NCI-H2081 treated with DMSO at 0.1 percent for 48 hours (cell line): ENCODE results near the gene TRIO.
A peak's percentile ranks its signal among the peaks of the same experiment; 100 is the strongest.
"Not testable (repeated sequence)": the region's sequence is repeated elsewhere in the genome, so short reads cannot be mapped to it uniquely, and the experiment has no call there.

Experiments
- DNase-seq: peaks from one replicate; lab custom pipeline; 2025; lab: John Stamatoyannopoulos, UW

The TRIO gene

DNA sequence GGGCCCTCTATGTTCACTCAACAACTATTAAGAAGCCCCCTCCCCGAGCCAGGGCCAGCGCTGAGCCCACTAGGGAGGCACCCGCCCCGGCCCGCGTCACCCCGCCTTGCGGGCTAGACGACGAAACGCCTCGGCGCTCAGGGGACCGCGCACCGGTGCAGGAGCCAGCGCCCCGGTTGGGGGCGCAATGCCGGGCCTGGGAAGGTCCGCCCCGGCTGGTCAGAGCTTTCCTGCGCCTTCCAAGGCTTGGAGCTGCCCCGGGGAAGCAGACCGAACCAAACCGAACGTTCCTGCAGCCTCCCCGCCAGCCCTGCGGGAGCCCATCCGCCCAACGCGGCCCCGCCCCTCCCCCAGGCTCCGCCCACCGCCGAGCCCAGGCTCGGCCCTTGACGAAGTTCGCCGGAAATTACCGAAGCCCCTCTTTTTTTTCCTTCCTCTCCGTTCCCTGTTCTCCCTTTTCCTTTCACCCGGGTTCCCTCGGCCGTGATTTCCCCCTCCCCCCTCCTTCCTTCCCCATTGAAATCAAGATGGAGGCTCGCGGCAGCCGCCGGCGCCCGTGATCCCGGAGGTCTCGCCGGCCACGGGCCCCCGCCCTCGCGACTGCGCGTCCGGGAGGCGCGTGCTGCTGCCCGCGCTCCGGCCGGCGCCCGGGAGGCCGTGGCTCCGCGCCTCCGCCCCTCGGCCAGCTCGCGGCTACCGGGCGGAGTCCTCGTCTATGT, at the start of gene TRIO:
Gene TRIO, plus strand, starts transcription at position 516 of the 719 bp plus-strand sequence. CDS start 384 bp downstream, outside the sequence.
- peak; percentile 77 for DNase-seq

DNA sequence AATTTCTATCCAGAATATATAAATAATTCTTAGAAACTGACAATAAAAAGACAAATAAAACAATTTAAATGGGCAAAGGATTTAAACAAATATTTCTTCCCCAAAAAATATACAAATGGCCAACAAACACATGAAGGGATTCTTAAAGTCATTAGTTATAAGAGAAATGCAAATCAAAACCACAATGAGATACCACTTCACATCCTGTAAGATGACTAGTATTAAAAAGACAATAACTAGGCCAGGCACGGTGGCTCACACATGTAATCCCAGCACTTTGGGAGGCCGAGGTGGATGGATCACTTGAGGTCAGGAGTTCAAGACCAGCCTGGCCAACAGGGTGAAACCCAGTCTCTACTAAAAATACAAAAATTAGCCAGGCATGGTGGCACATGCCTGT, 45.8 kb upstream of the TRIO start:
- not testable (repeated sequence) for DNase-seq

DNA sequence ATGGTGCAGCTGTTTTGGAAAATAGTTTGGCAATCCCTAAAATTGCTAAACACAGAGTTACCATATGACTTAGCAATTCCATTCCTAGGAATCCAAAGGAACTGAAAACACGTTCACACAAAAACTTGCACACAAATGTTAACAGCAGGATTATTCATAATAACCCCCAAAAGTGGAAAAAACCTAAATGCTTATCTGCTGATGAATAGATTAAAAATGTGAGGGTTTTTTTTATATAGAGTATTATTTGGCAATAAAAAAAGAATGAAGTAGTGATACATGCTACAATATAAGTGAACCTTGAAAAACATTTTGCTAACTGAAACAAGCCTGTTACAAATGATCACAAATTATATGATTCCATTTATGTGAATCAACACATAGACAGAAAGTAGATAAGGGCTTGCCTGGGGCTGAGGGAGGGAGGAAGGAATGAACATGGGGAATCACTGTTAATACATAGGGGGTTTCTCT, 45.1 kb upstream of the TRIO start:
- no peak for DNase-seq

DNA sequence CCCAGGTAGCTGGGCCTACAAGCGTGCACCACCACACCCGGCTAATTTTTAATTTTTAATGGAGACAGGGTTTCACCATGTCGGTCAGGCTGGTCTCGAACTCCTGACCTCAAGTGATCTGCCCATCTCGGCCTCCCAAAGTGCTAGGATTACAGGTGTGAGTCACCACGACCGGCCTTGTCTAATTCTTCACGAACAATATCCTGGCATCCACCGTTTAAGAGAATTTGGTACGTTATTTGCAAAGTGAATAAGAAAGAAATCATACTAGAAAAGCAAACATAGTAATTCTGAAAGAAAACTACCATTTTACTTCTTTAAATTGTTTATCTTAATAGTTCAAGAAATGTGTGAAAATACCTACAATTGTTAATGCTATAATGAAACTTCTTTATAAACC, 42.9 kb upstream of the TRIO start:
- DNase-seq, result no peak

DNA sequence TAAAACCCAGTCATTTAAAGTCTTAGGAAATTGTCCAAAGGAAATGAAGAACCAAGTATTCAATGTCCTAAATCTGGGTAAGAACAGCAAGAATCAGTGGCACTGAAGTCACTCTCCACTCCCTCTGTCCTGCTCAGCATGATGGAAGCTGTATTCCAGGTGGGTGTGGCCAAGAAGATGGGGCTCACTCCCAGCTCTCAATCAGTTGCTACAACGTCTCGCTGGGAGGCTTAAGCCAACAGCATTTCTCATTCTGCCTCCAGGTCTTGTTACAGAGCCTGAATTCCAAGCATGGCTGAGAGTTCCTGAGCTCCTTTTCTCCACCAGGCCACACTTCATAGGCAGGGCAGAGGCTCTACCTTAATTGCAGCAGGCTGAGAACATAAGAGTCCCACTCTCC, 41.2 kb upstream of the TRIO start:
- DNase-seq, result no peak

DNA sequence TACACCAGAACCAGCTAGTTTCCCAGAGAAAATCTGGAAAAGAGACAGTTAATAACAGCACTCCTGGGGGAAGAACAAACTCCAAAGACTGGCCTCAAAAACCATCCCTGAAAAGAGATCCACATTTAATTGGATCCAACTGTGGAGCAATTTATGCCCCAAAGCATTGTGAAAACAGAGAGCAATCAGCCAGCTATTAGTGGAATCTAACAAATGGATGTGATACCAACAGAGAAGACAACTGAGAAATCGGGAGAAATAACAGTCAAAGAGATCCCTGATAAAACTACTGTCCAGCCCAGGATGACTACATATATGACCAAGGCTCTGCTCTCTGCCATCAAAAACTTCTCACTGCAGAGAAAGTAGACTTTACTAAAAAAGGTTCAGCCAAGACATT, 40.5 kb upstream of the TRIO start:
- no peak for DNase-seq

DNA sequence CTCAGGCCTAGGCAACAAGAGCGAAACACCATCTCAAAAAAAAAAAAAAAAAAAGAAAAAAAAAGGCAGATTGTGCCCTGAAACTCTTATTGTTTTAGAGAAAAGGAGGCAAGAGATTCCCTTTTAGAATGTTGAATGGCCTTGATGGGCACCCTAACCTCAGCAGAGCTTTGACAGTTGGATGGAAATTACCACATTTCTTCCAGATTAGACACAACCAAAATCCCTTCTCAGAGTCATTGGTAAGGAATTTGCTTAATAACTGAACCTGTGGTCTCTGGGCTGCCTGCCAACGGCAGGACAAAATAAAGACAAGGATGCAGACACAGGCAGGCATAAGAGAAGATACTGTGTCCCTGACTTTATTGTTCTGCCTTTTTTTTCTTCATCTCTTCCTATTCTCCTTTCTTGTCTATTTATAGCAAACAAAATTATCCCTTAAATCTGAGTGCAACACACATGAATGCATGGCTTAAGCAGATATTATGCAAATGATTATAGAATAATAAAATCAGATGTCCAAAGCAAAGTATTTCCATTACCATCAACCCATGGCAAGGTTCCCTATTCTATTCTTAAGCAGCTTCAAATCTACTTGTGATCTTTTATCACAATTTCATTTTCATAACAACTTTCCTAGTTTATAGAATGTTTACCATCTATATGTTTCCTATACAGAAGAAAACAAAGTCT, 37.3 kb upstream of the TRIO start:
- DNase-seq, result no peak

DNA sequence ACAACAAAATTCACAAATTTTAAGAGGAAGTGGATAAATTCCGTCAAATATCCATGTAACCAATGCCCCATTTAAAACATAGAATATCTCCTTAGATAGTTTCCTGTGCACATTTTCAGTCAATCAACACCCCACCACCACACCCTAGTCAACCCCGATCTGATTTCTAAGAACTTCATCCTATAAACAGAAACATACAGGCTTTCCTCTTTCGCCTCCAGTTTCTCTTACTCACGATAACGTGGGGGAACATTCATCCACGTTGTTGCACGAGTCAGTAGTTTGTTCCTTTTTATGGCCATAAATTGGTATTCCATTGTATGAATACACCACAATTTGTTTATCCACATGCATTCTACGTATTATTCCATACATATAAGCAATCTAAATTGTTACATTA, 35.6 kb upstream of the TRIO start:
- DNase-seq, result no peak

DNA sequence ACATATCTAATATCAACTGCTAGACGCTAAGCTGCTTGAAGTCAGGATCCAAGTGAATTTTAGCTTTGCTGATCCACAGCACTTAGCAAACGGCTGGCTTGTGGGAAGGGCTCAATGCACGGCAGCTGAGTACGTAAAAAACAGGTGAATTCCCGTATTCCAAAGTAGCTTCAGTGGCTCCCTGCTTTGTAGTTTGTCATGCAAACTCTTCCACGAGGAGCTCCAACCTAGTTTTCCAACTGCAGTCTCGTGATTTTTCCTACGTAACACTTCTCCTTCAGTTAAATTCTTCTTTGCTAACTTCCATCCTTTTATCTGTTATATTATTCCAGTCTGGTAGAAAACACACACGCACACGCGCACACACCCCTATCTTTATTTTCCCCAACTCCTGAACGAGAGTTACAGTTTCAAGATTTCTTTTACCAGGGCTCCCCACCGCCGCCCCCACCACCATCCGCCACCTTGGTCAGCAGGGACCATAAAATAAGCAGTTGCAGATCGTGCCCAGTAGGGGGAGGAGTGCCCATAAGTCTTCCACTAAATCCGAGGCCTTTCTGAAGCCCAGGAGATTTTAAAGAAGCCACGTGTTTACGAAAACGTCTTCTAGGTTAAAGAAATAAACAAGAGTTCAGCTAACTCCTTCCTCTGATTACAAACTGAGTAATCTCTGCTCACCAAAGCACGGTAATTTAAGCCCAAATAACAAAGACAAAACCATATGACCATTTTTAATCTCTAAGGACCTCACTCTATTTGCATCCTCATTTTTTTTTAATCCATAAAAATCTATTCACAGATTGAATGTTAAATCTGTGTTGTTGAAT, 34.8 kb upstream of the TRIO start:
- peak; percentile 29 for DNase-seq

DNA sequence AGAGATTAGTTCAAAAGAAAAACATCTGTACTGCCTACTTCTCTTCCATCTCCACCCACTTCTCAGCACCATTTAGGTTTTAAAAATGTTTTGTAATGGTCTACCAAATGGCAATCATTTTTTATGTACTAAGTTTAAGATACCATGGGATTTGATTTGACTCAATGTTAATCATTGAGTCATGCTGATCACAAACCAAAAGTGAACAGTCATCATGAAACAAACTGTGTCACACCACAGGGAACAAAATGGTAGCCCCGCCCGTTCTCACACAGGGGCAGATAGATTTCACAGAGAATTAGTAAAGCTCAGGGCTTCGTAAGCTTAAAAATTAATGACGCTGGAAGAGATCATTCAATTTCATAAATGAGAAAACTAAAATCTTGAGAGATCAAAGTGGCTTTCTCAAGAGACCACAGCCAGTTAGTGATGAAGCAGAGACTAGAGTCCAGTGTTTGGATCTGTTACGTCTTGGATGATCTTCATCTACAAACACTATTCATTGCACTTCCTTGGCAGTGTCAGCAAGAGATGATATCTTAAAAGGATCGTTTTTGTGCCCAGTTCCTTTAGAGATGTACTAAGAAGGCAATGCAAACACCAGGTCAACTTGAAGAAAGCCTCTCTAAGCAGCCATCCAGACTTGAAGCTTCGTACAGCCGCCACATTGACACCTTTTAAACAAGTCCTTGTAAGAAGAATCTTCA, 33.9 kb upstream of the TRIO start:
- no peak for DNase-seq

DNA sequence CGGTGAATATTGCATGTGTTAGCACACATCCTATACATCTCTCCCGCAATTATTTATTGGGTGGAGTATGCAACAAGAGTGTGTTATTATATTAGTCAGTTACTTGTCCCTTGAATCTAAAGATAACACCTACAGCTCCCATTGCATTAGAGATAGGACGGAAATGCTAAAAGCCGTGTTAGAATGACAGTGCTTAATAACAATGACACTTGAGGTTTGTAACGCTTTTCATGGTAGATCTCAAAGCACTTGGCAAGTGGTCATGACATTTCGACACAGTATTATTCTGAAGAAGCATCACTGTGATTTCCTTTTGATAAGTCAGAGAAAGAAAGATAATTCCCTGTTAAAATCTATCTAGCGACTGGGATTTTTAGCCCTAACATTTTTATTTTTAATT, 33.4 kb upstream of the TRIO start:
- no peak for DNase-seq

DNA sequence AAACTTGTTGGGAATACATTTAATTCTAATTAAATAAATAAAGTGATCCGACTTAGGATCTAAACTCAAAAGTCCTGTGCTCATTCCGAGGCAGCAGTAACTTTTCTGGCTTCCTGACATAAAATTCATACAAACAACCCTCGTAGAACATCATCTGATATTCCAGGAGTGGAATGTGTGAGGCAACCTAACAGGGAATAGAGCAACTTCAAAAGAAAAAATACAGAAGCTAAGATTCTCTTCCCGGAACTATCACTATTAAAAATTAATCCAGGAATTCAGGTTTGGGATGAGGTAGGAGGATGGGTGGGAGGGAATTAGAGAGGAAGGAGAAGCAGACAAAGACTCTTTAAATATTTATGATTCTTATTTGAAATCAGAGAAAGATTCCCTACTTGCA, 32.9 kb upstream of the TRIO start:
- DNase-seq, result no peak

DNA sequence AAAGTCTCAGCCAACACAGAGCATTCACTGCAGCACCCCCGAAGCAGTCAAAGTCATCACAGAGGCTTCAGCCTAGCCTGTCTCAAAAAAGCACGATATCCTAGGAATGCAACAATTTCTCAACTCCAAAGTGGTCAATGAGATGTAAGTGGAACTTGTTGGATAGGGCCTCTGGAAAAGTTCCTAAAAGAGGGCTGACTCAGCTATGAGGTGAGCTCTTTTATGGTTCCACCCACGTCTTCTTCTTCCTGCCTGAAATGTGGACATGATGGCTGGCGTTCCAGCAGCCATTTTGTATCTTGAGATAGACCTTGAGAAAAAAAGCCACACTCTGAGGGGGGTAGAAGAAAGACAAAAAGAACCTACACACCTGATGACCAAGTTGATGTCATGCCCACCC, 32.5 kb upstream of the TRIO start:
- no peak for DNase-seq

DNA sequence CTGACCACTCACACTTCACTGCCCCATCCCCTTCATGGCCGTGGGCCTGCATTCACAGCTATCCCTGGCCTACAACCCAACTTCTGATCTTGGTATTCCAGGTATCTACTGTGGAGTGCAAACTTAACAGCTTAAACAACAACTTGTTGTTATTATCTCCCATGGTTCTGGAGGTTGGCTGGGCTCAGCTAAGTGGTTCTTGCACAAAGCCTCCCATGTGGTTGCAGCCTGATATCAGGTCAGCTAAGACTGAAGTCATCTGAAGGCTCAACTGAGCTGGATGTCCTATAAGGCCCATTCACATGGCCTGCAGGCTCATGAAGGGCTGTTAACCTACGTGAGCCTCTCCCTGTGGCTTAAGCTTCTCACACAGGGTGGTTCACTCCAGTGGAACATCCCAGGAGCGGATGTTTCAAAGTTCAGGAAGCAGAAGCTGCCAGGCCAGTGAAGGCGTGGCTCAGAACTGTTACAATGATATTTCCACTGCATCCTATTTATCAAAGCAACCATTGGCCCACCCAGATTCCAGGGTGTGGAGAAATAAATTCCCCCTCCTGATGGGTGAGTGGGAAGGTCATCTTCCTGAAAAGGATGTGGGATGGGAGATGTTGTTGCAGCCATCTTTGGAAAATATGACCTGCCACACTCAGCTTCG, 30.0 kb upstream of the TRIO start:
- DNase-seq, result no peak

DNA sequence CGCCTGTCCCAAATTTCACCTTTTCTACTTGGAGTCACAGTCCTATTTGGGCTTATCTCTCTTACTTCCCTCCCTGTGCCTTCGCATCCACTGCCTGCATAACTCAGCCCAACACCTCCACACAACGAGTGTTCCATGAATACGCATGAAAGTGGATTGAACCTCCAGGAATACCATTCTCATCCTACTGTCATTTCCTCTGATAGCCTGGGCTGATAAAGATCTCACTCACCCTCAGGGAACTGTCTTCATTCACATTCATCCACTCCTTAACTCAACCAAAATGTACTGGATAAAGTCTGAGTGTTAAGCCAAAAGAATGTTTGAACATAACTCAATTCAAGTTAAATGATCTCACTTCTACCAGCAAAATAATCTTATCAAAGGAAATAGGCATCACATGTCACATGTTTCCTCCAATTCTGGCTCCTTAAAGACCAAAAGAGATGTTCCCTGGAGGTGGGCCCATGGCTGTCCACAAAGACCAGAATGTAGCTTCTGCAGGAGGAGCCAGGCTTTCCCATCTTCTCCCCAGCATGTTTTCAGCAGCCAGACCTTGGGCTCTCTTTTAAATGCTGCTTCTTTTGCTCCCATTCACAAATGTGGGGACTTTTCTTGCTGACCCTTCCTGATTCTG, 28.4 kb upstream of the TRIO start:
- no peak for DNase-seq

DNA sequence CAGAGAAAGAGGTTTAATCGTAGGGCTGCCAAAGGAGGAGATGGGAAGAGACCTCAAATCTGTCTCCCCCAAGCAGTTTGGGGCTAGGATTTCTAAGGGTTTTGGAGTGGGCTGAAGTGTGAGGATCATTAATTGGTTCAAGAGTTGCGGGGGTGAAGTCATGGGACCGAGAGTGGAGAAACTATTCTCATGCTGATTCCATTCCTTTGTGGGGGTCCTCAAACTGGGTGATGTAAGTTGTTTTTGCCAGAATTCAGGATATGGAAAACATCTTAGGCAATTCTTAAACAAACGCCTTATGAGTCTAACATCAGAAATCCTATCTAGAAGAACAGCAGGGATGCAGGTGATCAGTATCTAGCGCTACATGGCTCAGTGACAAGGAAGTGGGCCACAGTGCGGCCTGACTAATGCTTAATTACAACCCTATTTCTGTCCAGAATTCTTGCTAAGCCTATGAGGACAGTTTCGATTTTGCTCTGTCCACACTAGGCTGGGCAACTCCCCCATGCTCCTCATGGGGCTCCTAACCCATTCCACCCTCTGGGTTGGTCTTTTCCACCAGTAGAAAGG, 27.7 kb upstream of the TRIO start:
- no peak for DNase-seq

DNA sequence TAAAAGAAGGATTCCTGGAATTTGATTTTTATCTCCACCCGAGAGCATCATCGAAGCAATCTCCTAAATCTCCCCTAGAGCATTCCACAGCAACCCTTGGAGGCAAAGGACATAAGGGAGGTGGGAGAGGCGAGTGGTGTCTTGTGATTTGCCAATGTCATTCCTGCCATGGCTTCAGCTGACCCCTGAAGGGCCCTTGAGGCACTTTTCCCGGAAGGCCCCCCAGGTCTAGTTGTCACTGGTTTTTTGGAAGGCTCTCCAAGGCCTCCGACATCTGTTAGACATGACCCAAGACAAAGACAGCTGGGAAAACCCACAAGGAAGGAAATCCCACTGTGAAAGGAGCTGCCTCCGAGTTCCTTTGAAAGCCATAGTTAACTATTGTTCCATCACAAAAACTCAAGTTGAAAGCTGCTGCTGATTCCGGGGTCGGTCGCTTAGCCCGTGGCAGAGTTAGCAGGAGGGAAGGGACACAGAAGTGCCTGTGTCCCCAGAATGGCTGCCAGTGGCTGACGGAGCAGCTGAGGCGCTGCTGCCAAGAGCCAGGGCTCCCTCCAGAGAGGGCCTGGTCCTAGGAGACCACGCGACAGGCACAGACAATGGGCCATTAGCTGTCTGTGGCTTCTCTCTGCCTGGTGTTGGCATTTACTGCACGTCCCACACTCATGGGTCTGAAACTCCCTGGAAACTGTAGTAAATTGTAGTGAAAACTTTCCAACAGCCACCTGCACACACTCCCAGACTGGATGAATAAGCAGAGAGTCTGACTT, 24.4 kb upstream of the TRIO start:
- DNase-seq, result no peak

DNA sequence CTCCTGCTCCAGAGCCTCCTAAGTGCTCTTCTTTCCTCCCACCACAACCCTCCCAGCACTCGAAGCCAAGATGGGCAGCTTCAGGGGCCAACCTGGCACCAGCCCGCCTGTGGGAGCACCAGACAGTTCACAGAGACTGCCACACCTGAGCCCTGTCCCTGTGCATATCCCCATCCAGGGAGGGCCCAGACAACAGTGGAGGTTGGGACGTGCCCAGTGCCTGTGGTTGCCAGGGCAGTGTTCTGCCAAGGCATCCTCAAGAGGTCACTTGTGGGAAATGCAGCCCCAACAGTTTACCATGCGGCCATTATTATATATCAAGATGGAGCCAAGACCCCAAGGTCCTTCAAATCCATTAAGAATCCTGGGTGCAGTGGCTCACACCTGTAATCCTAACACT, 23.0 kb upstream of the TRIO start:
- no peak for DNase-seq

DNA sequence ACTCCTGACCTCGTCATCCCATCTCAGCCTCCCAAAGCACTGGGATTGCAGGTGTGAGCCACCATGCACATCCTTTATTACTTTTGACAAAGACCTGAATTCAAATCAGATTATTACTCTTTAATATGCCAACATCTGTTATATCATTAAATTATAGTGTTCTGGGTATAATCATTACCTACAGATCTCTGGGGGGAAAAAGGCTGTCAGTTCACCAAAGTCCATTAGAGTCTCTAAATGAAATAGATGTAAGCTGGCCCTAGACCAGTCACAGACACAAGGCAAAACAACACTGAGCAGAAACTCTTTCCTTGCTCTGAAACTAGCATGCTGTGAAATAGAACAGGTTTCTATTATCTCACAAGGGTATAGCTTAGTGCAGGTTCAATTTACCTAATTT, 21.6 kb upstream of the TRIO start:
- DNase-seq, result no peak

DNA sequence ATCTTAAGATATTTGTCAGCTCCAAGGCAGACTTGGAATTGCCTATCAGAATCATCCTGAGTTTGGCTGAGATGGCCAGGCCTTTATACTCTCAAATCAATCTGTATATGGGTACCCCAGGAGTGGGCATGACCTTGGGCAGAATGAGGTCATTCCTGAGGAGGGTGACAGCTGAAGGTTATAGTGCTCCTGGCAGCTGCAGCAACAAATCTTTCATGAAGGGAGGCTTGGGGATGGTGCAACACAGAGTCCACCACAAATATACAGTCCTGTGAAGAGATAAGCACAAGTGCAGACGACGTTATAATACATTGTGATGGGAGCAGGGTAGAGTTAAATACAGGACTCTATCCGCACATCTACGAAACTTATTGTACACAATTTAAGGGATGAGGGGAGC, 21.1 kb upstream of the TRIO start:
- DNase-seq, result no peak
